ENCODE data around the gene TBX21.
A peak's percentile ranks its signal among the peaks of the same experiment; 100 is the strongest.
"Not testable (repeated sequence)": the region's sequence is repeated elsewhere in the genome, so short reads cannot be mapped to it uniquely, and the experiment has no call there.

TBX21 gene

DNA sequence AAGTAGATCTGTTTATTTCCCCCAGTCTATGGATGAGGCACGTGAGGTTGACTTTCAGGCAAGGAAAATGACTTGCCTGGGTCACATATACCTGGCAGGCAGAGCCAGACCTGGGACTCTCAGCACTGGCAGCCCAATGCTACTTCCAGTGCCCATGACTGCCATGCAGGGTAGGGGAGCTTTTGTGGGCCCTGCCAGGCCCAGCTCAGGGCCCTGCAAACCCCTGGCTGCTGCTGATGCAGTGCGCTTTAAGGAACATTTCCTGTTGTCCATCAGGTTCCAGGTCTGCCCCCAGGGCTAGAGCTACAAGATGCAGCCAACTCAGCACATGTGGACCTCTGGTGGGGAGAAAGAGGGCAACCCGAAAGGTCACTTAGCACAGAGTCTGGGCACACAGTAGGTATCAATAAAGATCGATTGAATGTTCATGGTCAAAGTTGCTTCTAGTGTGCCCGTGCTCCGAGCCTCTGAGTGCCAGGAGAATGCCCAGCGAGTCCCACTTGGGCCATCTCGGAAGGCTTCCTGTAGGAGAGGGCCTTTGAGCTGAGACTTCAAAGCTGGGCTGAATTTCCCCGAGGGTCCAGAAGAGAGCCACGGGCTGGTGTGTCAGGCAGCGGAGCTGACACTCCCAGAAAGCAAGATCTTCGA lies 513 bp upstream of the TBX21 start:
- DNase-seq = no peak

DNA sequence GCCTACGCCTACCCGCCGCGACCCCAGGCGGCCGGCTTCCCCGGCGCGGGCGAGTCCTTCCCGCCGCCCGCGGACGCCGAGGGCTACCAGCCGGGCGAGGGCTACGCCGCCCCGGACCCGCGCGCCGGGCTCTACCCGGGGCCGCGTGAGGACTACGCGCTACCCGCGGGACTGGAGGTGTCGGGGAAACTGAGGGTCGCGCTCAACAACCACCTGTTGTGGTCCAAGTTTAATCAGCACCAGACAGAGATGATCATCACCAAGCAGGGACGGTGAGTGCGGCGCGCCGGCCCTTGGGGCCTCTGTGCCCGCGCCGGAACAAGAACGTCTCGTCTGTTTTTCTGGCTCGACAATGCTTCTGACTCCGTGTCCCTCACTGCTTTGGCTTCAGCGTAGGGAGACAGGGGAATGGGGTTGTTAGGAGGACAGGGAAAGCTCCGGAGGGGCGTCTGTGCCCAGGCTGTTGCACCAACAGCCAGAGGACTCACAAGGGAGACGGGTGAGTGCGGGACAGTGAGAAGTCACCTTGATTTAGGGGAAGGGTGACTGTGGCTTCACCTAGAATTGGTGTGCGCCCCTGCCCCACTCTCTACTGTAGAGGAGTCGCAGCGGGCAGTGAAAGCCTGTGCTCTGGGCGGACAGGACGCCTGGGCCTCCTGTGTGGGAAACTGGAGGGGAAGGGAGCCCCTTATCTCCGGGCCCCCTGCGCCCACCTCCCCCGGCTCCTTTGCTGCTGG lies 806 bp downstream of the TBX21 start:
- DNase-seq = peak; percentile 58

DNA sequence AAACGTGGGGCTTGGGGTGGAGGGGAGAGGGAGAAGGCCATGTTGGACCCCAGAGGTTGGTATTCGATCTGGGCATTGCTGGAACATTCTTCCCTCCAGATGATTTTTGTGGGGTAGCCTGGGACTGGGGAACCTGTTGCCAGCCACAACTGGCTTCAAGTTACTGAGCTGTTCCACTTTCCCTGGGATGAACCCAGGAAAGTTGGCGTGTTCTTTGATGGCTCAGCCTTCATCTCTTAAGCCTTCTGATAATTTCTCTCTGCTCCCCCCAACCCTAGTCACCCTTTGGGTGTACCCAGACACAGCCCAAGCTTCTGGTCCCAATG lies 2.1 kb downstream of the TBX21 start:
- DNase-seq = no peak

DNA sequence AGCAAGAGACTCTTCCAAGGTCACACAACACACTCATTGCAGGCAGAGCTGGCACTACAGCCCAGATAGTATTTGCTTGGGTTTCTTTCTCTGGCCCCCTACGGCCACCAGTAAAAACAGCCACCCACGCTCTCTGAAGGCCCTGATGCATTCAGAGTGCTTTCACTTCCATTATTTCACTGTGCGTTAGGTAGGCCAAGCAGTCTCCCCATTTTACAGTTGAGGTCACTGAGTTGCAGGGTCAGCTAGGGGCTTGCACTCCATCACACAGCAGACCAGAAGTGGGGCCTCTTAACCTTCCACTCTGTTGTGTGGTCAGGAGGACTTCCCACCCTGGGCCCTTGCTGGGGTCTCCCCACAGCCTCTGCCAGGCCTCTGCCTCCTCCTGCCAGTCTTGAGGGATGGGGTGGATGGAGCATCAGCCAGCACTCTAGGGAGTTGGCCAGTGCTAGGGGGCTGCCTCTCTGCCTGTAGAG lies 2.5 kb downstream of the TBX21 start:
- no peak for DNase-seq

DNA sequence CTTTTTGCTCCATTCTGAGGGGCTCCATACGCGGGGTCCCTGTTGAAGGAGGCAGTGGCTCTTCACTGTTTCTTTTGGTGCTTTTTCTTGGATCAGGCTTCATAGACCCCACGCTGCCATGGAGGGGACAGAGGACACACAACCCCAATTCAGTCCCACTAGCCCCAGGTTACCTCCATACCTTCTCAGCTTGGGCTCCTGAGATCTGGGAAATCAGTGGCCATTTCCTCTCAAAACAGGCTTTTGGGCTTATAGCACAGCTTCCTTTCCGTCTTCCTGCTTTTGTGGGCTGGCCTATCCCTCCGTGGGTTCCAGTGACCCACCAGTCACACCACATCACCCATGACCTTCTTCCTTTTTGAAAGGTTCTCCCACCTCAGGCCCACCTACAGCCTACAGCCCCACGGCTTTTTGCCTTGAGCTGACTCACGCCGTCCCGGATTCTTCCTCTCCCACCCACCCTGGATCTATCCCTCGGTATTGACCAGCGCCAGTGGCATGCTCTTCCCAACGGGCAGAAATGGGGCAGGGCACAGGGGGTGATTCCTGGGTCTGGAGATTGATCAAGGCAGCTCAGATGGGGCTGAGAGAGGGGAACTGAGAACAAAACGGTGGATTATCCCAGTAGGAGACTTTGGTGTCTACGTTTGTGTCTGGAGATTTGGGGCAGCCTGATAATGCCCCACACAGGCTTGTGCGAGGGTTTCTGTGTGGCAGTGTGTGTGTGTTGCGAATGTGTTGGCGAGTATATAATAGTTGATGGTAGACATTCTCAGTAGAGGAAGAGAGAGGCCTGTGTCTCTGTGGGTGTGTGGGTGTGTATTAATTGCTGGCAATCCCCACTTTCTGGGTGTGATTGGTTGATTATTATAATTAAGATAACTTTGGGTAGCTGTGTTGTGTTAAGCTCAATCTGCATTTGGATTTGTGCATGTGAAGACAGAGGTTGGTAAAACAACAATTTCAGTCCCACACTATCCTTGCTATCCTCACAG lies 3.8 kb downstream of the TBX21 start:
- DNase-seq = no peak

DNA sequence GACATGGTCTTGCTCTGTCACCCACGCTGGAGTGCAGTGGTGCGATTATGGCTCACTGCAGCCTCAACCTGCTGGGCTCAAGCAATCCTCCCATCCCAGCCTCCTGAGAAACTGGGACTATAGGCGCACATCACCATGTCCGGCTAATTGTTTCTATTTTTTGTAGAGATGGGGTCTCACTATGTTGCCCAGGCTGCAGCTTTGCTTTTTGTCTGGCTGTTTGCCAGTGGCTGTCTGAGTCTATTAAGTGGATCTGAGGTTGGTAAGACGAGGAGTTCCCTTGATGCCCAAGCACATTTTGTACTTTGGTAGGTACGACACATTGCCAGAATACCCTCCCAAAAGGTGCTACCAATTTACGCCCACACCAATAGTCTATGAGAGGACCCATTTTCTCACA lies 5.1 kb downstream of the TBX21 start:
- no peak for DNase-seq

DNA sequence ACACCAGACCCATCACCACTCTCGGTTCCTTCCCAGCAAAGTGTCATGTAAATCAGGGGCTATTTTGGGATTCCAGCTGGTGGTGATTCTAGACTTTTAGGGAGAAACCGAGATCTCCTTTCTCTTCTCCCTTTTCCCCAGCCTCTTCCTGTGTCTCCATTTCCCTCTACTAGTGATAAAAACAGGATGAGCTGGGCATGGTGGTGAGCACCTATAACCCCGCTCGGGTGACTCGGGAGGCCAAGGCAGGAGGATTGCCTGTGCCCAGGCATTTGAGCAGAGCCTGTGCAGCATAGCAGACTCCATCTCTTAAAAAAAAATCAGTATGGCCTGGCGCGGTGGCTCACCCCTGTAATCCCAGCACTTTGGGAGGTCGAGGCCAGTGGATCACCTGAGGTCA lies 6.1 kb downstream of the TBX21 start:
- no peak for DNase-seq

DNA sequence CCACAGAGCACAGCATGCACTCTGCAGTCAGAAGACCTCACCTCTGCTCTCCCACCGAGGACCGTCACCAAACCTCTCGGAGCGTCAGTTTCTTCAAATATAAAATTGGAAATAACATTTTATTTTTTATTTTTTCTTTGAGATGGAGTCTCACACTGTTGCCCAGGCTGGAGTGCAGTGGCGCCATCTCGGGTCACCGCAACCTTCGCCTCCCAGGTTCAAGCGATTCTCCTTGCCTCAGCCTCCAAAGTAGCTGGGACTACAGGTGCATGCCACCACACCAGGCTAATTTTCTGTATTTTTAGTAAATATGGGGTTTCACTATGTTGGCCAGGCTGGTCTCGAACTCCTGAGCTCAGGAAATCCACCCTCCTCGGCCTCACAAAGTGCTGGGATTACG lies 6.9 kb downstream of the TBX21 start:
- not testable (repeated sequence) for DNase-seq

DNA sequence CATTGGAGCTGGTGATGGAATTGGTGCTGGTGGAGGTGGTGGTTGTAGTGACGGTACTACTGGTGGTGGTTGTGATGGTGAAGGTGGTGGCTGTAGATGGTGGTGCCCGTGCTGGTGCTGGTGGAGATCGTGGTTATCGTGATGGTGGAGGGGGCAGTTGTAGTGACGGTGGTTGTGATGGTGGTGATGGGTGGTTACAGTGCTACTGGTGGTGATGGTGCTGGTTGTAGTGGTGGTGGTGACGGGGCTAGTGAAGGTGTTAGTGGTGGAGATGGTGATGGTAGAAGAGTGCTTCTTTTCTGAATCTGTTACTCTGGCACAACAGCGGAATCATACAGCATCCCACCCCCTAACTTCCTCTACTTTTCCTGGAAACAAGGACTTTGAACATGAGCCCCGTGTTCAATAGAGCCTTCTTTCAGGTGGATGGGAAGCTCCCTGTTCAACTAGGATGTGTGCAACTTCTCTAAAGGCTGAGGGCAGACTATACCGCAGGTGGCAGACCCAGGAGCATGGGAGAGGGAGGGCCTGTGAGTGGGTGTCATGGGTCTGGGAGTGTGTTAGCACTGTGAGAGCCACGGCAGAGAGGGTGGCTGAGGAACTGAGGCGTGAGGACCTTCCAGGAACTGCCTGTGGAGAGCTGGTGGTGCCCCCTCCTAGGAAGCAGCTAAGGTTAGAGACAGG lies 8.2 kb downstream of the TBX21 start:
- DNase-seq = peak; percentile 69

DNA sequence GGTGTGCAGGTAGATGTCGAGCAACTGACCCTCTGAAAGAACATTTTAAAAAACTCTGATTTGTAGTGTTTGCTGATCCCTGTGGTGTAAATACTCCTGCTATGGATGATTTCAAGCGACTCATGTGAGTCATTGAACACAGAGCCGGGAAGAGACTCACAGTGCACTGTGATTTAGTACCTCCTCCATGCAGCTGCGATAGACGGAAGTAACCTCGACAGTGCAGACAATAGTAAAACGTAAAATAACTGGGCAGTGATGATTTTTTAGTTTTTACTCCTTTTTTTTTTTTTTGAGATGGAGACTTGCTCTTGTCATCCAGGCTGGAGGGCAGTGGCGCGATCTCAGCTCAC lies 8.7 kb downstream of the TBX21 start:
- DNase-seq = peak; percentile 89

DNA sequence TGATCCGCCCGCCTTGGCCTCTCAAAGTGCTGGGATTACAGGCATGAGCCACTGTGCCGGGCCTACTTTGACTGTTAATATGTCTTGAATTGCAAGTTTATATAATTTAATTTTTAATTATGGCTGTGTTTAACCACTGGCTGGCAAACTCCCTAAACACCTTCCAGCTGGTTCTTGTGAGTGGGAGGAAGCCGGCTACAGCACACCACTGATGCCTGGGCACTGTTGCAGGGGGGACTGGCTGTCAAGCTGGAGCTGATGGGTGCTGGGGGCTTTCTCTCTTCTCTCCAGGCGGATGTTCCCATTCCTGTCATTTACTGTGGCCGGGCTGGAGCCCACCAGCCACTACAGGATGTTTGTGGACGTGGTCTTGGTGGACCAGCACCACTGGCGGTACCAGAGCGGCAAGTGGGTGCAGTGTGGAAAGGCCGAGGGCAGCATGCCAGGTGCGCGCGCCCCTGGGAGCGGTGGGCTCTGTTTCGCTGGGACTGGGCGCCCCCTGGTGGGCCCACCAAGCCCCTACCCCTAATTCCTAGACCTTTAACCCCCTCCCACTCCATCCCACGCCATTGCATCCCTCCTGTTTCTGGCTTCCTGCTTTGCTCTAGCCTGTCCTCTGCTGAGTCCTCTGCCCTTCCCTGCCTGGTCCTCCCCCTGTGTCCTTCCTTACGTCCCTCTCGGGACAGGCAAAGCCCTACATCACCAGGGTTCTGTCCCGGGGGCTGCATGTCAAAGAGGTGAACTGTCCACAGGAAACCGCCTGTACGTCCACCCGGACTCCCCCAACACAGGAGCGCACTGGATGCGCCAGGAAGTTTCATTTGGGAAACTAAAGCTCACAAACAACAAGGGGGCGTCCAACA lies 9.5 kb downstream of the TBX21 start:
- DNase-seq = peak; percentile 32

DNA sequence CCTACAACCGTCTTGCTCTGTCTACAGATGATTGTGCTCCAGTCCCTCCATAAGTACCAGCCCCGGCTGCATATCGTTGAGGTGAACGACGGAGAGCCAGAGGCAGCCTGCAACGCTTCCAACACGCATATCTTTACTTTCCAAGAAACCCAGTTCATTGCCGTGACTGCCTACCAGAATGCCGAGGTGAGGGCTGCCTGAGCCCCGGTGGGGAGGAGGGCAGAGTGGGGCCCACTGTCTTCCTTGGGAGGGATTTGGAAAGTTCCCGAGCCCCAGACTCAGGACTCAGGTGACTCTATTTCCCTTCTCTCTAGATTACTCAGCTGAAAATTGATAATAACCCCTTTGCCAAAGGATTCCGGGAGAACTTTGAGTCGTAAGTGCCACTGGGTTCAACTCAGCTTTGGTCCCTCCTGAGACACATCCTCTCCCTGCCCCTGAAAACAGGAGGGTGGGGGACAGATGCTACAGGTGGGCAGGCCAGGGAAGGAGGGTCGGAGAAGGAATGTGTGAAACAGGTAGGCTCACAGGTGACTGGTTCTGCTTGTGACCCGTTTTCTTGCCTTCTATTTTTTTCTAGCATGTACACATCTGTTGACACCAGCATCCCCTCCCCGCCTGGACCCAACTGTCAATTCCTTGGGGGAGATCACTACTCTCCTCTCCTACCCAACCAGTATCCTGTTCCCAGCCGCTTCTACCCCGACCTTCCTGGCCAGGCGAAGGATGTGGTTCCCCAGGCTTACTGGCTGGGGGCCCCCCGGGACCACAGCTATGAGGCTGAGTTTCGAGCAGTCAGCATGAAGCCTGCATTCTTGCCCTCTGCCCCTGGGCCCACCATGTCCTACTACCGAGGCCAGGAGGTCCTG lies 11.4 kb downstream of the TBX21 start:
- DNase-seq = no peak

DNA sequence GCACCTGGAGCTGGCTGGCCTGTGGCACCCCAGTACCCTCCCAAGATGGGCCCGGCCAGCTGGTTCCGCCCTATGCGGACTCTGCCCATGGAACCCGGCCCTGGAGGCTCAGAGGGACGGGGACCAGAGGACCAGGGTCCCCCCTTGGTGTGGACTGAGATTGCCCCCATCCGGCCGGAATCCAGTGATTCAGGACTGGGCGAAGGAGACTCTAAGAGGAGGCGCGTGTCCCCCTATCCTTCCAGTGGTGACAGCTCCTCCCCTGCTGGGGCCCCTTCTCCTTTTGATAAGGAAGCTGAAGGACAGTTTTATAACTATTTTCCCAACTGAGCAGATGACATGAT lies 12.0 kb downstream of the TBX21 start:
- no peak for DNase-seq

DNA sequence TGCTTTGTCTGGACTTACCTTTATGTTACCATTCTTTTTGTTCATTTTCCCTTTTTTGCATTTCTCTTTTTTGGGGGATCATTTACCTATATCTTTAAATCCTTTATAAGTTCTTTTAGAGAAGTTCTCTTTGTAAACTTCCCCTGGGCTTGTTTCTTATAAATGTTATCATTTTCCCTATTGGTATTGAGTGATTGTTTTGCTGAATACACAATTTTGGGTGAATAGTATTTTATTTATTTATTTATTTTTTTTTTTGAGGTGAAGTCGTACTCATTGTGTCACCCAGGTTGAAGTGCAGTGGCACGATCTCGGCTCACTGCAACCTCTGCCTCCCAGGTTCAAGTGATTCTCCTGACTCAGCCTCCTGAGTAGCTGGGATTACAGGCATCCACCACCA lies 18.4 kb downstream of the TBX21 start:
- no peak for DNase-seq

DNA sequence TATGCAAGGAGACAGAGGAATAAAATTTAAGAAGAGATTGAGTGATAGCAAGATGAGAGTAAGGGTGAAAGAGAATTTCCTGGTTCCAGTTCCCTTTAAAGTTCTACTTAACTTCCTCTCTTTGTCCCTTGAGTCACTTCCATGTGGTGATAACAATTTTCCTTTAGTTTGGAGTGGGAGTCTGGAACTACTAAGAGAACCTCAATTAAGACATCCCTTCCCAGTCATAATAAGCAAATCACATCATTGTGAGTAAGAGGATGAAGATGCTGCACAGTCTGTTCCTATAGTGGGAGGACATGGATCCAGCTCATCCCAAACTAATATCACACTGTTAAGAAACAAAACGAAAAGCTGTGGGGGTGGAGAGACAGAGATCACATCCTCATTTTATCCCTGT lies 24.4 kb downstream of the TBX21 start:
- no peak for DNase-seq

DNA sequence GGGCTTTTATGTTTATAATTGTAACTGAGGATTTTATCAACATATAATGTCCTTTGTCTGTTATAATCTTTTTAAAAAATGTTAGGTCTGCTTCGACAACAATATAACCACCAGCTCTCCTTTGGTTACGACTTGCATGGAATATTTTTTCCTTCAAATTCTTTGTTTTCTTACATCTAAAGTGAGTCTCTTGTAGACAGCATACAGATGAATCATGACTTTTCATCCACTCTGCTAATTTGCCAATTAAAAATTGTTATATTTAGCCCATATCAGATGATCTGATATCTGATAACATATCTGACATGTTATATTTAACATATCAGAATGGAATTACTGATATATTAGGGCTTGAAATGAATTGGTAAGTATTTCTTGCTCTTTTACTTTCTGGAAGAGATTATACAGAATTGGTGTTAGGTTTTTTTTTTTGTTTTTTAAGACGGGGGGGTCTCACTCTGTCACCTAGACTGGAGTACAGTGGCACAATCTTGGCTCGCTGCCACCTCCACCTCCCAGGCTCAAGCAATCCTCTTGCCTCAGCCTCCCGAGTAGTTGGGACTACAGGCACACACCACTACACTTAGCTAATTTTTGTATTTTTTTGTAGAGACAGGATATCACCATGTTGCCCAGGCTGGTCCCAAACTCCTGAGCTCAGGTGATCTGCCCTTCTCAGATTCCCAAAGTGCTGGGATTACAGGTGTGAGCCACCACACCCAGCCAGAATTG lies 27.5 kb downstream of the TBX21 start:
- no peak for DNase-seq

DNA sequence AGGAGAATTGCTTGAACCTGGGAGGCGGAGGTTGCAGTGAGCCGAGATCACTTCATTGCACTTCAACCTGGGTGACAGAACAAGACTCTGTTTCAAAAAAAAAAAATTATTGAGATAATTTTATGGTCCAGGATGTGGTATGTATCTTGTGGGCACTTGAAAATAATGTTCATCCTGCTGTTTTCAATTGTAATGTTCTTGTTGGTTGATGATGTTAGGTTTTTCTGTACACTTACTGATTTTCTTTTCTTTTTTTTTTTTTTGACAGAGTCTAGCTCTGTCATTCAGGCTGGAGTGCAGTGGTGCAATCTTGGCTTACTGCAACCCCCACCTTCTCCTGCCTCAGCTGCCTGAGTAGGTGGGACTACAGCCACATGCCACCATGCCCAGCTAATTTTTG lies 29.7 kb downstream of the TBX21 start:
- no peak for DNase-seq

DNA sequence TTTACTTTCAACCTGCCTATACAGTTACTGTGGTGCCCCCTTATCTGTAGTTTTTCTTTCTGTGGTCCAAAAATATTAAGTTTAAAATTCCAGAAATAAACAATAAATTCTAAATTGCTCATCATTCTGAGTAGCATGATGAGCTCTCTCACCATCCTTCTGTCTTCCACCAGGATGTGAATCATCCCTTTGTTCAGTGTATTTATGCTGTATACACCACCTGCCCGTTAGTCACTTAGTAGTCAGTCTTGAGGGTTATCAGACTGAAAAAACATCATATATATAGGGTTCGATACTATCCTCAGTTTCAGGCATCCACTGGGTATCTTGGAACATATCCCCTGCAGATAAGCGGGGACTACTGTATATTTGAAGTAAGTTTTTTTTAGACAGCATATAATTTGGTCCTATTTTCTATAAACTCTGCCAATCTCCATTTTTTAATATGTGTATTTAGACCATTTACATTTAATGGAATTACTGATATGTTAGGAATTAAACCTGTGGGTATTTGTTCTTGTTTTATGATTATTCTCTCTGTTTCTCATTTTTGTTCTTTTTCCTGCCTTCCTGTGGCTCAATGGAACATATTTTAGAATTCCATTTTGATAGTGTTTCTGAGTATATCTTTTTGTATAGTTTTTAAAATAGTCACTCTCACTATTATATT lies 31.0 kb downstream of the TBX21 start:
- peak; percentile 75 for DNase-seq

DNA sequence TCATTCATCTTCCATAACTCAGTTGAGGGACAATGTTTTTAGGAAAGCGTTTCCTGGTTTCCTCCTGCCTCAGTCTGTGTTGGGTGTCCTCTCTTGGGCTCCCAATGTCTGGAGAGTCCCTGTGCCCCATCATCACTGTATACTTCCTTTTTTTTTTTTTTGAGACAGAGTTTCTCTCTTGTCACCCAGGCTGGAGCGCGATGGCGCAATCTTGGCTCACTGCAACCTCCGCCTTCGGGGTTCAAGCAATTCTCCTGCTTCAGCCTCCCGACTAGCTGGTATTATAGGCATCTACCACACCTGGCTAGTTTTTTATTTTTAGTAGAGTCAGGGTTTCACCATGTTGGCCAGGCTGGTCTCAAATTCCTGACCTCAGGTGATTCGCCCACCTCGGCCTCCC lies 40.6 kb downstream of the TBX21 start:
- not testable (repeated sequence) for DNase-seq

DNA sequence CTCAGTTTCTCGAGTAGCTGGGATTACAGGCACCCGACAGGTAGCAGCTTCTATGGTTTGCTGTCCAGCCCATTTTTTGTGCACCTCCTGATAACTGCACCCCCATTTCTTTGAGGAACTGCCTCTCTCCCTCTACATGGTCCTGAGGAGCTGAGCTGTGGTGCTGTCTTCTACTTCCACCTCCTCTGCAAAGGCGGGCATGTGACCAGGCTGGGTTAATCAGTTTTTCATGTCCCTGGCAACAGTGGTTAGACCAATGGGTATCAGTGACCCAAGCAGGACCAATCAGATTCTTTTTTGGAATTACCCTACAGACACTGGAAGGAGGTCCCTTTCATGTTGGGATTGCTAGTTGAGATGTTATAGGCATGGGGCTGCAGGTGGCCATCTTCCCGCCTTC lies 41.3 kb downstream of the TBX21 start:
- DNase-seq = peak; percentile 44
